ENCODE data around the gene CDKN2AIP. TPM values are rescaled to one million over a fixed set of nuclear protein-coding genes. Genes with fewer than 3 reads are reported as not detected.

Gene CDKN2AIP
- polyA plus RNA-seq, 1 experiment = 9.4 TPM

DNA sequence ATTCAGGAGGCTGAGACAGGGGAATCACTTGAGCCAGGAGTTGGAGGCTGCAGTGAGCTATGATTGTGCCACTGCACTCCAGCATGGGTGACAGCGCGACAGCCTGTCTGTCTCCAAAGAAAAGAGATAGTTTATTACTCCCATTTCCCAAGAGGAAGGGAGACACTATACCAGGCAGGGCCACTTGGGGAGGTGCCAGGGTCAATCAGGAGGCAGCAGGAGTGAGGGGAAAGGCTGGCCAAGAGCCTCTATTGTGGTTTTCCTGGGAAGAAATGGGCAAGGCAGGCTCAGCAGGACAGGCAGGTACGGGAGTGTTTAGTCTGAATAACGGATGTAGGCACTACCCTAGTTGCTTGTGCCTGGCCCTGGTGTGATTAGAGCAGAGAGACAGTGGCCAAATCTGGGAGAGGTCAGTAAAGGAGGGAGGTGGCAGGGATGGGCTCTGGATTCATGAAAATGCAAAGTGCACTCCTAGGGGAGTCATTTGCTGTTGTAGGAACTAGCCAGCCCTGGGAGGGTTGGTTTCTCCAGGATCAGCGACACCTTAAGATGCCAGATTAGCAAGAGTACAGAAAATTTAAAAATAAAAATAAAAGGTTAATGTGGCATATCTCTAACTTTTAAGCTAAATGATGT, 20.2 kb upstream of the CDKN2AIP start:
- DNase-seq (ENCODE audit: low read depth) = no peak
- Histone ChIP-seq H3K27me3 (ENCODE audit: control insufficient read depth, insufficient read depth, low read length) (no peaks in the 10 kb centered on the region), H3K4me3 (ENCODE audit: low read depth, low read length) (no peak overlapping the region), H3K36me3 (ENCODE audit: control insufficient read depth, insufficient read depth, low read length) (no peaks in the 10 kb centered on the region)
- POLR2A ChIA-PET = no interaction called here
- CTCF ChIA-PET = interaction anchor here (0.9 kb wide), 1 partner anchor 14 kb away, joined by 3 read pairs; no protein-coding TSS in a partner anchor
- TF ChIP-seq, protein P1, sequence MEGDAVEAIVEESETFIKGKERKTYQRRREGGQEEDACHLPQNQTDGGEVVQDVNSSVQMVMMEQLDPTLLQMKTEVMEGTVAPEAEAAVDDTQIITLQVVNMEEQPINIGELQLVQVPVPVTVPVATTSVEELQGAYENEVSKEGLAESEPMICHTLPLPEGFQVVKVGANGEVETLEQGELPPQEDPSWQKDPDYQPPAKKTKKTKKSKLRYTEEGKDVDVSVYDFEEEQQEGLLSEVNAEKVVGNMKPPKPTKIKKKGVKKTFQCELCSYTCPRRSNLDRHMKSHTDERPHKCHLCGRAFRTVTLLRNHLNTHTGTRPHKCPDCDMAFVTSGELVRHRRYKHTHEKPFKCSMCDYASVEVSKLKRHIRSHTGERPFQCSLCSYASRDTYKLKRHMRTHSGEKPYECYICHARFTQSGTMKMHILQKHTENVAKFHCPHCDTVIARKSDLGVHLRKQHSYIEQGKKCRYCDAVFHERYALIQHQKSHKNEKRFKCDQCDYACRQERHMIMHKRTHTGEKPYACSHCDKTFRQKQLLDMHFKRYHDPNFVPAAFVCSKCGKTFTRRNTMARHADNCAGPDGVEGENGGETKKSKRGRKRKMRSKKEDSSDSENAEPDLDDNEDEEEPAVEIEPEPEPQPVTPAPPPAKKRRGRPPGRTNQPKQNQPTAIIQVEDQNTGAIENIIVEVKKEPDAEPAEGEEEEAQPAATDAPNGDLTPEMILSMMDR (IDR thresholded peaks at IDR 0.05; ENCODE audit: insufficient read depth, low read depth, low read length) = no peak

DNA sequence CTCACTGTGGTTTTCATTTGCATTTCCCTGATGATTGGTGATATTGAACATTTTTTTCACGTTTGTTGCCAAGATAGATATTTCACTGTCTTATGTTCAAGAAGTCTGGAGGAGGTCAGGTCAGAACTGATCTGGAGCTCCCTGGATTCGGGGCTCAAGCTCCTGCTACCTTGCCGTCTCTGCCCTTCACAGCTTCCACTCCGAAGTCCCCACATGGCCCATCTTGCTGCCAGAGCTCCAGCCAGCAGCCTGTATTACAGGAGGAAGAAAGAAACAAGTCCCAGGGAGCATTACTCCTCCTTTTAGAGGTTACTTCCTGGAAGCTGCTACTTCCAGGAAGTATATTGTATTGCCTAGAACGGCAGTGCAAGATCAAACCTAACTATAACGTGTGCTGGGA, 17.9 kb upstream of the CDKN2AIP start:
- CTCF ChIA-PET = no interaction called here
- TF ChIP-seq, protein P1 (IDR thresholded peaks at IDR 0.05; ENCODE audit: insufficient read depth, low read depth, low read length) = no peak
- POLR2A ChIA-PET = no interaction called here
- no peak overlapping the region for H3K4me3 ChIP-seq (ENCODE audit: low read depth, low read length)
- H3K27me3 ChIP-seq (ENCODE audit: control insufficient read depth, insufficient read depth, low read length) = no peaks in the 10 kb centered on the region
- no peaks in the 10 kb centered on the region for H3K36me3 ChIP-seq (ENCODE audit: control insufficient read depth, insufficient read depth, low read length)
- no peak for DNase-seq (ENCODE audit: low read depth)

DNA sequence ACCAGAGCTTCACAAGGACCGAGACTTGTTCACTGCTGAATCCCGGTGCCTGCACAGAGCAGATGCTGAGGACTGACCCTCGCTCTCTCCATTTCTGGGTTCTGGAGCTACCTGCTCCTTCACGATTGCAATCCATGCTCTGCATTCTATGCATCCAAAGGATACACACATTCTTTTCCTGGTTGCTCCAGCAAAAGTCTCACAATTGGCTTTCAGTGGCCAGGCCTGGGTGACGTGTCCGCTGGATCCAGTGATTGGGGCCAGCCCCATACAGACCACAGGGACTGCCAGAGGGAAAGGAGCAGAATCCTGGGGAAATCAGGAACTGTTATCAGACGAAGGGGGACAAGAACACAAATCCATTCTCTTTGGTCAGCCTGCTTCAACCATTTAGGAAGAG, 14.9 kb upstream of the CDKN2AIP start:
- Histone ChIP-seq H3K36me3 (ENCODE audit: control insufficient read depth, insufficient read depth, low read length) (no peaks in the 10 kb centered on the region), H3K4me3 (ENCODE audit: low read depth, low read length) (no peak overlapping the region), H3K27me3 (ENCODE audit: control insufficient read depth, insufficient read depth, low read length) (no peaks in the 10 kb centered on the region)
- ChIA-PET POLR2A (no interaction called here), CTCF (no interaction called here)
- no peak for DNase-seq (ENCODE audit: low read depth)
- TF ChIP-seq, protein P1 (IDR thresholded peaks at IDR 0.05; ENCODE audit: insufficient read depth, low read depth, low read length) = no peak

- H3K4me3 ChIP-seq (ENCODE audit: low read depth, low read length) = no peak overlapping the region
- CTCF ChIA-PET = interaction anchor here (0.5 to 0.7 kb wide), 2 partner anchors 23 to 44 kb away, joined by 3 read pairs; no protein-coding TSS in a partner anchor
- no peak for DNase-seq (ENCODE audit: low read depth)
- POLR2A ChIA-PET = interaction anchor here (0.7 kb wide), 1 partner anchor 32 kb away, joined by 3 read pairs; no protein-coding TSS in a partner anchor
- no peaks in the 10 kb centered on the region for H3K36me3 ChIP-seq (ENCODE audit: control insufficient read depth, insufficient read depth, low read length)
- H3K27me3 ChIP-seq (ENCODE audit: control insufficient read depth, insufficient read depth, low read length) = no peaks in the 10 kb centered on the region
- TF ChIP-seq, protein P1 (IDR thresholded peaks at IDR 0.05; ENCODE audit: insufficient read depth, low read depth, low read length) = no peak
These were observed 14.0 kb upstream of the CDKN2AIP start for GRCh38 chr4:183430317-183430993.

DNA sequence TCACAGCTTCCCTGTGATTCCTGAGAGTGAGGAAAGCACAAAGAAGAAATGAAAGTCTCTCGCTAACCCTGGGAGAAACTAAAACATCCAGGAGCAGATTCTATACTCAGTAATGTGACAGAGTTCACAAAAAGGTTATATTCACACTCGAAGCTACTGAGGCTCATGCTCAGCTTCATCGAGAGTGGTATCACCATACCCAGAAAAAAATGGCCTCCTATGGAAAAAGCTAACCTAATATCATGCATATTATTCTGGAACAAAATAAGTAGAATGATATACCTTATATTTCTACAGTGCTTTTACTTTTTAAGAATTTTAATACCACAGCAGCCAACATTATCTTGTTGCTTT, 13.5 kb upstream of the CDKN2AIP start:
- POLR2A ChIA-PET = no interaction called here
- Histone ChIP-seq H3K36me3 (ENCODE audit: control insufficient read depth, insufficient read depth, low read length) (no peaks in the 10 kb centered on the region), H3K4me3 (ENCODE audit: low read depth, low read length) (no peak overlapping the region), H3K27me3 (ENCODE audit: control insufficient read depth, insufficient read depth, low read length) (no peaks in the 10 kb centered on the region)
- CTCF ChIA-PET = interaction anchor here (0.7 kb wide), 1 partner anchor 24 kb away, joined by 3 read pairs; no protein-coding TSS in a partner anchor
- no peak for DNase-seq (ENCODE audit: low read depth)
- TF ChIP-seq, protein P1 (IDR thresholded peaks at IDR 0.05; ENCODE audit: insufficient read depth, low read depth, low read length) = no peak

Data from BJ (cell line).